Eye (tissue), 1 donor: ENCODE results near the gene GBX1.

Experiments
- DNase-seq: peaks from one replicate; pipeline ENCODE4 v3.0.0-alpha.2; 2015

GBX1 gene

GRCh38 chr7:151167197-151167961 lies at the start of gene GBX1:
GBX1 (minus strand) TSS chr7:151167694; CDS start chr7:151167548, 146 bp downstream.
- peak; percentile 61 for DNase-seq

GRCh38 chr7:151215396-151215795 lies 47.9 kb upstream of the GBX1 start:
- no peak for DNase-seq

- no peak for DNase-seq
These were observed 46.3 kb upstream of the GBX1 start for GRCh38 chr7:151213826-151214225.

GRCh38 chr7:151212626-151213025 lies 45.1 kb upstream of the GBX1 start:
- no peak for DNase-seq

GRCh38 chr7:151211155-151211772 lies 43.8 kb upstream of the GBX1 start:
- DNase-seq: no peak

- DNase-seq: no peak
These were observed 42.8 kb upstream of the GBX1 start, which contains the start of gene H2BK1 for GRCh38 chr7:151210087-151210854. H2BK1 (minus strand) TSS chr7:151210488; CDS start chr7:151210318, 170 bp downstream.

GRCh38 chr7:151209588-151209987 lies 42.1 kb upstream of the GBX1 start:
- DNase-seq: no peak

- DNase-seq: no peak
These were observed 40.9 kb upstream of the GBX1 start for GRCh38 chr7:151208253-151208862.

GRCh38 chr7:151207804-151208203 lies 40.3 kb upstream of the GBX1 start:
- no peak for DNase-seq

- DNase-seq: no peak
These were observed 39.8 kb upstream of the GBX1 start for GRCh38 chr7:151207315-151207714.

GRCh38 chr7:151206914-151207313 lies 39.4 kb upstream of the GBX1 start:
- DNase-seq: no peak

- DNase-seq: no peak
These were observed 38.2 kb upstream of the GBX1 start for GRCh38 chr7:151205730-151206129.

GRCh38 chr7:151204383-151205032 lies 37.0 kb upstream of the GBX1 start:
- no peak for DNase-seq

GRCh38 chr7:151202836-151203235 lies 35.3 kb upstream of the GBX1 start:
- no peak for DNase-seq

- DNase-seq: no peak
These were observed 34.3 kb upstream of the GBX1 start for GRCh38 chr7:151201751-151202150.

GRCh38 chr7:151201344-151201743 lies 33.9 kb upstream of the GBX1 start:
- no peak for DNase-seq

- DNase-seq: peak; percentile 85
These were observed 31.7 kb upstream of the GBX1 start for GRCh38 chr7:151198945-151199848.

- no peak for DNase-seq
These were observed 30.4 kb upstream of the GBX1 start for GRCh38 chr7:151197932-151198331.

- no peak for DNase-seq
These were observed 28.3 kb upstream of the GBX1 start for GRCh38 chr7:151195616-151196450.

- DNase-seq: no peak
These were observed 26.7 kb upstream of the GBX1 start for GRCh38 chr7:151194188-151194587.
